ENCODE data around the gene NMT1.

- TF ChIP-seq CTCF (conservative IDR thresholded peaks at IDR 0.05; ENCODE audit: low read depth in 2 of 2) (no peak), ETS1 (IDR thresholded peaks at IDR 0.05) (no peak), EZH2phosphoT487 (IDR thresholded peaks at IDR 0.05; ENCODE audit: unreplicated experiment) (no peak), STAT1 (IDR thresholded peaks at IDR 0.05; ENCODE audit: unreplicated experiment) (no peak), ZNF114 (CRISPR knock-in tag; IDR thresholded peaks at IDR 0.05) (no peak), EZH2 (IDR thresholded peaks at IDR 0.05; ENCODE audit: low read depth, unreplicated experiment) (no peak), POLR2AphosphoS5 (IDR thresholded peaks at IDR 0.05; ENCODE audit: low read depth) (no peak), REST (IDR thresholded peaks at IDR 0.05; ENCODE audit: unreplicated experiment) (no peak), ZNF331 (CRISPR knock-in tag; IDR thresholded peaks at IDR 0.05; ENCODE audit: low read depth) (no peak), CREB1 (CRISPR knock-in tag; IDR thresholded peaks at IDR 0.05; ENCODE audit: low read depth) (no peak), JUNB (IDR thresholded peaks at IDR 0.05; ENCODE audit: unreplicated experiment) (no peak)
Measured at GRCh38 chr17:45022655-45023339, 38.3 kb upstream of the NMT1 start.
